ENCODE results near the gene NPC1. TPM values are rescaled to one million over a fixed set of nuclear protein-coding genes. Genes with fewer than 3 reads are reported as not detected.
A peak's percentile ranks its signal among the peaks of the same experiment; 100 is the strongest.
"Not testable (repeated sequence)": the region's sequence is repeated elsewhere in the genome, so short reads cannot be mapped to it uniquely, and the experiment has no call there.

Gene NPC1
- total RNA-seq, 1 donor from 2014 or later, result 143 TPM

DNA sequence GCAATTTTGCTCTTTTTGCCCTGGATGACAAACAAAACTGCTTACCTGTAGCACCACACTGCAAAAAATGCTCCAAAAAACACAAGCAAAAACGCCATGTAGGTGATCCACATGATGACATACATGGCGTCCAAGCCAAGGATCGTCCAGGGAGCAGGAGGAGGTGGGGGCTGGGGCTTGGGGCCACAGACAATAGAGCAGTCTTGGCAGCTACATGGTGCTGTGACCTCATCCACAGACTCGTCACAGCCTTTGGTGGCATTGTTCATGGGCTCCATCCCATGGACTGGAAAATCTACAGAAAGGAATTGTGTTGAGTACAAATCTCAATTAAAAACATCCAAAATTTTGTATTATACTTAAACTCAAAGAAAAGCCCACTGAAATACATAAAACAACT is 26.1 kb downstream of the NPC1 start:
- peaks cover 98% of the 10 kb centered on the region for H3K36me3 ChIP-seq
- ATAC-seq (no peak), DNase-seq (no peak)
- intact Hi-C loops (cut with DNase I), result no loop called here
- no peaks in the 10 kb centered on the region for H3K4me1 ChIP-seq
- no peak overlapping the region for H3K4me3 ChIP-seq
- H3K27me3 ChIP-seq, result no peaks in the 10 kb centered on the region
- H3K9me3 ChIP-seq, result no peaks in the 10 kb centered on the region
- H3K27ac ChIP-seq, result no peak overlapping the region
- TF ChIP-seq, protein P1, sequence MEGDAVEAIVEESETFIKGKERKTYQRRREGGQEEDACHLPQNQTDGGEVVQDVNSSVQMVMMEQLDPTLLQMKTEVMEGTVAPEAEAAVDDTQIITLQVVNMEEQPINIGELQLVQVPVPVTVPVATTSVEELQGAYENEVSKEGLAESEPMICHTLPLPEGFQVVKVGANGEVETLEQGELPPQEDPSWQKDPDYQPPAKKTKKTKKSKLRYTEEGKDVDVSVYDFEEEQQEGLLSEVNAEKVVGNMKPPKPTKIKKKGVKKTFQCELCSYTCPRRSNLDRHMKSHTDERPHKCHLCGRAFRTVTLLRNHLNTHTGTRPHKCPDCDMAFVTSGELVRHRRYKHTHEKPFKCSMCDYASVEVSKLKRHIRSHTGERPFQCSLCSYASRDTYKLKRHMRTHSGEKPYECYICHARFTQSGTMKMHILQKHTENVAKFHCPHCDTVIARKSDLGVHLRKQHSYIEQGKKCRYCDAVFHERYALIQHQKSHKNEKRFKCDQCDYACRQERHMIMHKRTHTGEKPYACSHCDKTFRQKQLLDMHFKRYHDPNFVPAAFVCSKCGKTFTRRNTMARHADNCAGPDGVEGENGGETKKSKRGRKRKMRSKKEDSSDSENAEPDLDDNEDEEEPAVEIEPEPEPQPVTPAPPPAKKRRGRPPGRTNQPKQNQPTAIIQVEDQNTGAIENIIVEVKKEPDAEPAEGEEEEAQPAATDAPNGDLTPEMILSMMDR (IDR thresholded peaks at IDR 0.05), result no peak

DNA sequence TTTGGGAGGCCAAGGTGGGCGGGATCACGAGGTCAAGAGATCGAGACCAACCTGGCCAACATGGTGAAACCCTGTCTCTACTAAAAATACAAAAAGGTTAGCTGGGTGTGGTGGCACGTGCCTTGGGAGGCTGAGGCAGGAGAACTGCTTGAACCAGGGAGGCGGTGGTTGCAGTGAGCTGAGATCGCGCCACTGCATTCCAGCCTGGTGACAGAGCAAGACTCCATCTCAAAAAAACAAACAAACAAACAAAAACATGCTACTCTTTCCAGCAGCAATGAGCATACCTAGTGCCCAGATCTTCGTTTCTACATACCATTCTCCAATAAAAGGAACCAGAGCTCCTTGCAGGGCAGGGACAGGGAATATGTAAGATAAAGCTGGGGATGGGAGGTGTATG is 28.8 kb downstream of the NPC1 start:
- intact Hi-C loops (cut with DNase I); H3K4me3 ChIP-seq; H3K9me3 ChIP-seq; DNase-seq; H3K4me1 ChIP-seq; H3K27ac ChIP-seq; ATAC-seq; H3K27me3 ChIP-seq: not testable (repeated sequence)
- peaks cover 99% of the 10 kb centered on the region for H3K36me3 ChIP-seq

DNA sequence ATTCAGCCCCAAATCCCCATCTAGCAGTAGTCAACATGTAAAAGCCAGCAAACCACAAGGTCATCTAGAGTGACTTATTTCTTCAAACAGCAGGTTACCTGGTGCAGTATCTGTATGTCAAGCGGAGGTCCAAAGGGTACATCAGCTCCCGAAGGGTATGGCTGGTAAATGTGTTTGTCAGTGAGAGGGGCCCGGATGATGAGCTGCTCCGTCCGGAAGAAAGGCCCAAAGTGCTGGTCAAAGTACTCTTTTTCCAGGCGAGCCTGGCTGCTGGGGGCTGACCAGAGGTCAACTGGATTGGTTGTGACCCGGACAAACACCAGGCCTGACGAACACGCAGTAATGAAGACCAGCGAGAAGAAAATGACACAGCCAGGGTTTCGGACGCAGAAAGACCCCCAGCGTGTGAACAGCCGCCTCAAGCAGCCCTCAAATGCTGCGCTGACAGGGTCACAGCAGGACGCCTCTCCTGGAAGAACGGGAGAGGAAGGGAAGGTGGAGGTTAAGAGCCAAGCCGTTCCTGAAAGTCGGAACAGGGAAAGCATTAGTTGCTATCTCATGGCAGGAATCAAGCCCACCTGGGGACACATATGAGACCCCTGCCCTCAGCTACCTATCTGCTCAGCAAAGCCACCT is 30.0 kb downstream of the NPC1 start:
- H3K4me3 ChIP-seq, result no peak overlapping the region
- H3K36me3 ChIP-seq, result peaks cover 100% of the 10 kb centered on the region
- peaks cover 10% of the 10 kb centered on the region for H3K4me1 ChIP-seq
- no peaks in the 10 kb centered on the region for H3K9me3 ChIP-seq
- TF ChIP-seq, protein P1 (IDR thresholded peaks at IDR 0.05), result no peak
- no peaks in the 10 kb centered on the region for H3K27me3 ChIP-seq
- intact Hi-C loops (cut with DNase I), result no loop called here
- DNase-seq, result no peak
- ATAC-seq, result no peak
- no peak overlapping the region for H3K27ac ChIP-seq

DNA sequence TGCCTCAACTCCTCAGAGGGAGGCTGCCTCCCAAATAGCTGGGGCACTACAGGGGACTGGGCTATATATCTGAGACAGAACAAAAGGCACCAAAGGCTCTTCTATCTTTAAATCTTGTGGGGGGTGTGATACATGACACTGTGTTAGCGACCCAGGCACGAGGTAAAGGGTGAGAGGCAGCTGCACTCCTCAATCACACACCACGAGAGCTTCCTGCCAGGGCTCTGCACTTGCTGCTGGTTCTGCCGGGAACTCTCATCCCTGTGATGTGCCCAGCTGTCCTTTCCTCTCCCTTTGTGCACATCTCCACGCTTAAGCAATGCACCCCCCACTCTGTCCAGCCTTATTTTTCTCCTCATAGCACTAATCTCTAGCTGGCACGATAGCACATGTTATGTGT is 32.4 kb downstream of the NPC1 start:
- DNase-seq (no peak), ATAC-seq (peak; percentile 4)
- Histone ChIP-seq H3K27ac (no peak overlapping the region), H3K9me3 (no peaks in the 10 kb centered on the region), H3K4me3 (no peak overlapping the region), H3K4me1 (peaks cover 10% of the 10 kb centered on the region), H3K27me3 (no peaks in the 10 kb centered on the region), H3K36me3 (peaks cover 100% of the 10 kb centered on the region)
- TF ChIP-seq, protein P1 (IDR thresholded peaks at IDR 0.05), result no peak
- intact Hi-C loops (cut with DNase I), result no loop called here

DNA sequence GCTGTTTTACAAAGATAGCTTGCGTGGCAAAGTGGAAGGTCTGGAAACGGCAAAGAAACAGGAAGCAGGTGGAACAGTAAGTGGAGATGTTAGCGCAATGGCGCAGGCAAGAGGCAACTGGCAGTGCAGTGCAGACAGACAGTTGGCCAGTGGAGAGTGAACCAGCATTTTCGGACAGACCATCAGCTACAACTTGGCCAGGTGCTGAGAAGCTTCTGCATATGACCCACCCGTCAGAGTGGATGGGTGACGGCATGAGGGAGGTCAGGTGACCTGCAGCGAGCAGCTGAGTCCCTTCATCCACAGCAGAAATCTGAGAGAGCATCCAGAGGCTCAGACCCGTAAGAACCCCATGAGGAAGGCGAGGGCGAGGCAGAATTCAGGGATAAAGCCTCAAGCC is 33.8 kb downstream of the NPC1 start:
- Histone ChIP-seq H3K4me3 (no peak overlapping the region), H3K9me3 (no peaks in the 10 kb centered on the region), H3K27ac (peak overlapping the region; percentile 58), H3K36me3 (peaks cover 100% of the 10 kb centered on the region), H3K4me1 (peaks cover 10% of the 10 kb centered on the region), H3K27me3 (no peaks in the 10 kb centered on the region)
- TF ChIP-seq, protein P1 (IDR thresholded peaks at IDR 0.05), result no peak
- ATAC-seq (no peak), DNase-seq (no peak)
- intact Hi-C loops (cut with DNase I), result no loop called here

DNA sequence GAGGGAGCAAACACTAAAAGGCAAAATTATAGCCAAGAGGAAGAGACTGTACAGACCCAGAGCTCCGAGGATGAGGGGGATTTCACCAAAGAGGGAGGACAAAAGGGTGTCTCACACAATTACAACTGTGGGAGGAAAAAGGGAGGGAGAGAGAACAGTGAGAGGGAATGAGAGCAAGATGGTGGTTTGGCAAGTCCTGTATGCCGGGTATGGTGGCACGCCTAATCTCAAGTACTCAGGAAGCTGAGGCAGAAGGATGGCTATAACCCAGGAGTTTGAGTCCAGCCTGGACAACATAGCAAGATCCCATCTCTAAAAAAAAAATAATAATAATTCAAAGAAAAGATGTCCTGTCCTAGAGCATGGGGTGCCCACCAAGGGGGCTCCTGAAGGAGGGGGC is 34.3 kb downstream of the NPC1 start:
- H3K4me3 ChIP-seq, result no peak overlapping the region
- peaks cover 10% of the 10 kb centered on the region for H3K4me1 ChIP-seq
- TF ChIP-seq, protein P1 (IDR thresholded peaks at IDR 0.05), result no peak
- H3K27ac ChIP-seq, result peak overlapping the region; percentile 58
- H3K27me3 ChIP-seq, result no peaks in the 10 kb centered on the region
- ATAC-seq (no peak), DNase-seq (no peak)
- H3K9me3 ChIP-seq, result no peaks in the 10 kb centered on the region
- H3K36me3 ChIP-seq, result peaks cover 100% of the 10 kb centered on the region
- intact Hi-C loops (cut with DNase I), result no loop called here

Measured in upper lobe of right lung (tissue), 1 donor.